GM12892 (cell line): Measurements from ENCODE around the gene ZKSCAN5.
A peak's percentile ranks its signal among the peaks of the same experiment; 100 is the strongest.
"Not testable (repeated sequence)": the region's sequence is repeated elsewhere in the genome, so short reads cannot be mapped to it uniquely, and the experiment has no call there.

ENCODE experiments used
- DNase-seq: peaks from one replicate; pipeline ENCODE4 v3.0.0; 2011; ENCODE audit not compliant: insufficient read length
- FAIRE-seq: peaks from 2 replicates; lab custom pipeline; 2011; peaks lifted over from hg19 to GRCh38; lab: Jason Lieb, UNC
- POLR2A ChIP-seq: IDR thresholded peaks from 2 replicates; pipeline ENCODE4 v1.6.1; 2011; ENCODE audit warnings: low read depth, low read length, control low read depth
- POLR2AphosphoS5 ChIP-seq: IDR thresholded peaks from 2 replicates; pipeline ENCODE4 v1.6.1; 2011; ENCODE audit warnings: low read depth, low read length, control low read depth
- TAF1 ChIP-seq: IDR thresholded peaks from 2 replicates; pipeline ENCODE4 v1.6.1; 2011; ENCODE audit warnings: low read depth, mild to moderate bottlenecking, control low read depth, low read length, borderline replicate concordance

ZKSCAN5 gene

GRCh38 chr7:99543081-99543671 is 38.7 kb downstream of the ZKSCAN5 start:
- TF ChIP-seq POLR2AphosphoS5 (no peak), TAF1 (no peak), POLR2A (no peak)
- FAIRE-seq (no peak), DNase-seq (no peak)

- TF ChIP-seq TAF1 (no peak), POLR2AphosphoS5 (no peak), POLR2A (no peak)
- DNase-seq (no peak), FAIRE-seq (no peak)
Observed at GRCh38 chr7:99543916-99544315, 39.5 kb downstream of the ZKSCAN5 start.

GRCh38 chr7:99545308-99545707 is 40.8 kb downstream of the ZKSCAN5 start:
- not testable (repeated sequence) for FAIRE-seq, DNase-seq

GRCh38 chr7:99549545-99549944 is 45.1 kb downstream of the ZKSCAN5 start:
- FAIRE-seq, DNase-seq: not testable (repeated sequence)

GRCh38 chr7:99551334-99551733 is 46.9 kb downstream of the ZKSCAN5 start:
- no peak for DNase-seq
- no peak for TF ChIP-seq POLR2AphosphoS5
- TF ChIP-seq TAF1 = no peak
- TF ChIP-seq POLR2A = no peak
- FAIRE-seq = no peak

GRCh38 chr7:99551767-99552463 is 47.5 kb downstream of the ZKSCAN5 start, which contains the start of gene FAM200A:
FAM200A (minus strand) TSS chr7:99552114; CDS start chr7:99548407, 3,707 bp downstream.
- TF ChIP-seq TAF1 (peak; percentile 81), POLR2A (peak; percentile 98), POLR2AphosphoS5 (peak; percentile 96)
- DNase-seq (peak; percentile 89), FAIRE-seq (peak; percentile 98)

- FAIRE-seq (no peak), DNase-seq (no peak)
- no peak for TF ChIP-seq TAF1
- TF ChIP-seq POLR2AphosphoS5 = no peak
- no peak for TF ChIP-seq POLR2A
Observed at GRCh38 chr7:99553039-99553438, 48.6 kb downstream of the ZKSCAN5 start.

GRCh38 chr7:99554939-99555338 is 50.5 kb downstream of the ZKSCAN5 start:
- no peak for TF ChIP-seq POLR2AphosphoS5
- TF ChIP-seq POLR2A = no peak
- no peak for TF ChIP-seq TAF1
- no peak for DNase-seq
- FAIRE-seq = no peak

- DNase-seq (no peak), FAIRE-seq (peak; percentile 42)
- TF ChIP-seq POLR2AphosphoS5 (no peak), POLR2A (no peak), TAF1 (no peak)
Observed at GRCh38 chr7:99557196-99557607, 52.7 kb downstream of the ZKSCAN5 start.

- DNase-seq (no peak), FAIRE-seq (peak; percentile 83)
- TF ChIP-seq TAF1 (no peak), POLR2AphosphoS5 (no peak), POLR2A (no peak)
Observed at GRCh38 chr7:99557940-99558305, 53.5 kb downstream of the ZKSCAN5 start.

GRCh38 chr7:99558306-99559174 is 54.1 kb downstream of the ZKSCAN5 start, which contains the start of gene ZNF655:
ZNF655 (plus strand) TSS chr7:99558642; CDS start chr7:99560560, 1,918 bp downstream.
- TF ChIP-seq POLR2A = peak; percentile 91; the same call in 1 of the 2 replicates
- peak; percentile 60 for TF ChIP-seq TAF1
- TF ChIP-seq POLR2AphosphoS5 = peak; percentile 94
- DNase-seq (peak; percentile 93), FAIRE-seq (peak; percentile 46)
